Mucosa of stomach (tissue), 1 donor: ENCODE results near the gene MON1A.

Experiments used
- H3K27me3 ChIP-seq: one replicate; pipeline ENCODE4 v1.7.0; 2013; ENCODE audit warnings: mild to moderate bottlenecking, low read length; ENCODE audit not compliant: control insufficient read depth, insufficient read depth
- H3K36me3 ChIP-seq: one replicate; pipeline ENCODE4 v1.7.0; 2013; ENCODE audit warnings: low read length; ENCODE audit not compliant: control insufficient read depth, insufficient read depth
- H3K4me1 ChIP-seq: one replicate; pipeline ENCODE4 v1.7.0; 2013; ENCODE audit warnings: mild to moderate bottlenecking, low read length; ENCODE audit not compliant: control insufficient read depth, insufficient read depth
- H3K4me3 ChIP-seq: one replicate; pipeline ENCODE4 v1.7.0; 2013; ENCODE audit warnings: low read length
- H3K9ac ChIP-seq: one replicate; pipeline ENCODE4 v1.7.0; 2013; ENCODE audit warnings: mild to moderate bottlenecking, low read length, moderate library complexity
- H3K9me3 ChIP-seq: one replicate; pipeline ENCODE4 v1.7.0; 2013; ENCODE audit warnings: mild to moderate bottlenecking, low read length, moderate library complexity; ENCODE audit not compliant: control insufficient read depth
- donor health status: Pancreatic carcinoma.

The MON1A gene

GRCh38 chr3:49859576-49860305 is 69.9 kb downstream of the MON1A start:
- no peaks in the 10 kb centered on the region for H3K9me3 ChIP-seq
- H3K9ac ChIP-seq = no peak overlapping the region
- H3K36me3 ChIP-seq = no peaks in the 10 kb centered on the region

More at GRCh38 chr3:49859576-49860305, 69.9 kb downstream of the MON1A start:
- peaks cover 17% of the 10 kb centered on the region for H3K27me3 ChIP-seq
- no peak overlapping the region for H3K4me3 ChIP-seq
- H3K4me1 ChIP-seq = peaks cover 13% of the 10 kb centered on the region
